ENCODE measurements around the gene FILIP1L. TPM values are rescaled to one million over a fixed set of nuclear protein-coding genes. Genes with fewer than 3 reads are reported as not detected.

FILIP1L gene
- polyA plus RNA-seq, 1 donor: 36.3 TPM

DNA sequence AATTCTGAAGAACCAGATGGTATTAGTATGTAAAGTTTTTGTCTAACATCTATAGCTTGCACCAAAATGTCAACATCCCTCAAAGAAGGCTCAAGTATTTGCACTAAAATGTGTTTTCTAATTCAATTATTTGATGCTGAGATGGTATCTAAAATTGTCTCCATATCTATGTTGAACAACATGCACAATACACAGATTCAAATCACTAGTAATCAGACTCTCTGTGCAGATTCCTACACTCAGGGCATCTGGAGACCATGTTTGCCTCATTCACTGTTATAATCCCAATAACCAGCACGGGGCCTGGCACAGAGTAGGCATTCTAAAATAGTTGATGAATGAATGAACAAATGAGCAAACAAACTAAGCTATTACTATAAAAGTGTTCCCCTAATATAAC is 2.6 kb downstream of the FILIP1L start:
- Histone ChIP-seq H3K27me3 (ENCODE audit: control insufficient read depth, insufficient read depth, low read length) (no peaks in the 10 kb centered on the region), H3K4me1 (ENCODE audit: control insufficient read depth, insufficient read depth, low read length) (peaks cover 11% of the 10 kb centered on the region), H3K36me3 (ENCODE audit: control insufficient read depth, insufficient read depth, low read length) (no peaks in the 10 kb centered on the region), H3K27ac (ENCODE audit: low read length) (no peak overlapping the region), H3K9me3 (ENCODE audit: control insufficient read depth, low read depth, low read length) (peaks cover 2% of the 10 kb centered on the region), H3K4me3 (ENCODE audit: low read length) (no peak overlapping the region)
- DNase-seq: no peak
- no CpG with 5 or more reads among the region's 1 CpG for WGBS (ENCODE audit: insufficient coverage, low lambda C conversion rate)

DNA sequence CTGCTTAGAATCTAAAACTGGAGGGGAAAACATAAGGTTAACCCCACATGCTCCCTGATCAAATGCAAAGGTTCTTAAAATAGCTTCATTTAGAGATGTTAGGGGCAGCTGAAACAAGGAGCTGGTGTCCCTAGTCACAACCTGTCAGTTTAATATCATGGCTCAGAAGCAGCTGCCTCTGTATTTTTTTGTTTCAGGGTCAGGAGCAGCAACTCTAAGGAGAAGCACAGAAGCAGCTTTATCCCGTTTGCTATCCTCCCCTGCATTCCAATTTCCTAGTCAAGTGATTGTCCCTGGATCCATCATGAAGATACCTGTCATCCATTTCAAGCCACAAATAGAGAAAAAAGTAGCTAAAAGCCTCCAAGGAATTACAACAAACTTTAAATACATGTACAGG is 4.1 kb downstream of the FILIP1L start:
- no peak for DNase-seq
- no peak overlapping the region for H3K4me3 ChIP-seq (ENCODE audit: low read length)
- H3K27me3 ChIP-seq (ENCODE audit: control insufficient read depth, insufficient read depth, low read length): no peaks in the 10 kb centered on the region
- whole genome bisulfite sequencing (ENCODE audit: insufficient coverage, low lambda C conversion rate): no CpG with 5 or more reads among the region's 1 CpG
- H3K27ac ChIP-seq (ENCODE audit: low read length): no peak overlapping the region
- H3K9me3 ChIP-seq (ENCODE audit: control insufficient read depth, low read depth, low read length): no peaks in the 10 kb centered on the region
- H3K4me1 ChIP-seq (ENCODE audit: control insufficient read depth, insufficient read depth, low read length): peaks cover 25% of the 10 kb centered on the region
- no peaks in the 10 kb centered on the region for H3K36me3 ChIP-seq (ENCODE audit: control insufficient read depth, insufficient read depth, low read length)

DNA sequence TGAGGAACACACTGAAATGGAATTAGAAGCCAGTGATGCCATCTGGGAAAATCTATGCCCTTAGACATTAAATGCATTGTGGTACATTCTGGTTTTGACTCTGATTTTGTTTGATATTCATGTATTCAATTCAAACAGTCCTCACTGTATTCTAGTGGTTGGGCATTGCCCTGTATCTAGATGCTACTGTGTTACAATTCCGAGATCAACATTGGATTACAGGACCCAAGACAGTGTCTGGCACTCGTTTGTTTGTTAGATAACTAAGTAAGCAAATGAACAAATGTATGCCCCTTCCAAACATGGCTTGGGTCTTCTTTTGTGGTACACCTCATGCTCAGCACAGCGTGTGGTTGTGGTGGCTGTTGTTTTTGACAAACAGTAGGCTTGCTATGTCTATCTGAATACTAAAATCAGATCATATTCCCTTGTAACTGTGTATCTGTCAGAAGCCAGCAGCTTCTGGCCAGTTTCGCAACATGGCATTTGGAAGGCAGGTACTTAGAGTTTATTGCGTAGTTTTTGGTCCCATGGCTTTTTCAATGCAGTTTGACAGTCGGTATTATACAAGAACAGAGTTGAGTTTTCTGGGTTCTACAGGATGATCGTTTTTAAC is 5.7 kb downstream of the FILIP1L start:
- 100% methylated on average over 1 of the region's 7 CpGs for WGBS (ENCODE audit: insufficient coverage, low lambda C conversion rate)
- H3K36me3 ChIP-seq (ENCODE audit: control insufficient read depth, insufficient read depth, low read length): no peaks in the 10 kb centered on the region
- no peaks in the 10 kb centered on the region for H3K27me3 ChIP-seq (ENCODE audit: control insufficient read depth, insufficient read depth, low read length)
- peaks cover 36% of the 10 kb centered on the region for H3K4me1 ChIP-seq (ENCODE audit: control insufficient read depth, insufficient read depth, low read length)
- no peak for DNase-seq
- no peak overlapping the region for H3K27ac ChIP-seq (ENCODE audit: low read length)
- H3K9me3 ChIP-seq (ENCODE audit: control insufficient read depth, low read depth, low read length): no peaks in the 10 kb centered on the region
- no peak overlapping the region for H3K4me3 ChIP-seq (ENCODE audit: low read length)

DNA sequence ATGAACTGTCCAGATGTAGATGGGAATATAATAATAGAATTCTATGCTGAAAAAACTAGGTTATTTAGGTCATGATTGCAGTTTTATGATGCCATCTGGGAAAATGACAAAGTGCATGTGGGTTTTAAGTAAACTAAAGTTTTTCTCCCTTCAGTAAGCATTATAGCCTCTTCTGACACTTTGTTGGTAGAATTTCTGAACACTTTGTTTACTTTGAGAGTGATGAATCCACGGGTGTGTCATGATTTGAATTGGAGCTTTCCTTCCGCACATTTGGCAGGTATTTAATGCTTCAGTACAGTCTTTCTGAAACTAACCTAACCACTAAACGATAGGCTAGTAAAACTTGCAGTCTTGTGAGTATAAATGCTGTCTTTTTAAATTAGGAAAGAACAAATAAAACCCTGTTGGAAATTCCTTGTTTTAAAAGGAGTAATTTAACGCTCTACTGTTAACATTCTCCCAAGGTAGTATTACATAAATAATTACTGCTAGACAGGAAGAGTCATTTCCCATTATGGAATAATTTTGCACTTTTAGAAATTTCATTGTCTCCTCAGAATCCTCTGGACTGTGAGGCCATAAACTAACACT is 7.0 kb downstream of the FILIP1L start:
- peaks cover 36% of the 10 kb centered on the region for H3K4me1 ChIP-seq (ENCODE audit: control insufficient read depth, insufficient read depth, low read length)
- H3K9me3 ChIP-seq (ENCODE audit: control insufficient read depth, low read depth, low read length): no peaks in the 10 kb centered on the region
- no peak overlapping the region for H3K4me3 ChIP-seq (ENCODE audit: low read length)
- H3K36me3 ChIP-seq (ENCODE audit: control insufficient read depth, insufficient read depth, low read length): no peaks in the 10 kb centered on the region
- no peak overlapping the region for H3K27ac ChIP-seq (ENCODE audit: low read length)
- H3K27me3 ChIP-seq (ENCODE audit: control insufficient read depth, insufficient read depth, low read length): no peaks in the 10 kb centered on the region
- no peak for DNase-seq
- no CpG with 5 or more reads among the region's 4 CpGs for WGBS (ENCODE audit: insufficient coverage, low lambda C conversion rate)

DNA sequence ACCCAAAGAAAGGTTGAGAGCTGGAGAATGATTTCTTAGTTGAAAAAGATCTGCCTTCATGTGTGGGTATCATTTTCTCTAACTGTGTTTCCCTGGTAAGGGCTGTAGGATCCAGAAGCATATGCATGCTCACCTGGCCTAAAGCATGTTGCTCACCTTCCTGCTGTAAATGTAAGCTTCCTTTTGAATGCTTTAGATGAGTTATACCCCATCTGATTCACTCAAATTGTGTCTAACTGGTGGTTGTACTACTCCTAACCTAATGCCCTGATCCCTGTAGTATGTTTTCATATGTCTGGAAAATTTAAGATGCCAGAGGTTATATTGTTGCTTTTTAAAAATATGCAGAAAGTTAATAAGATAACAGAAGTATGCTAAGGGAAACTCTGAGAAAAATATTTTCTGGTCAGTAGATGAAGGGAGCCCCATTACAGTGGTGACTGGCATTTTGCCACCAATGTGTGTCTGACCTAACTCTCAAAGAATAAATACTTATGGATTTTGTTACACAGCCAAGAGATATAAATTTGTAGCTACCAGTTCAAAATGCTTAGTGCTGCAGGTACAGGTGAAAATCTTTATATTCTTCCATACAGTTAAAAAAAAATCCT is 7.7 kb downstream of the FILIP1L start:
- no peak for DNase-seq
- no peak overlapping the region for H3K4me3 ChIP-seq (ENCODE audit: low read length)
- no peaks in the 10 kb centered on the region for H3K36me3 ChIP-seq (ENCODE audit: control insufficient read depth, insufficient read depth, low read length)
- no peaks in the 10 kb centered on the region for H3K9me3 ChIP-seq (ENCODE audit: control insufficient read depth, low read depth, low read length)
- H3K4me1 ChIP-seq (ENCODE audit: control insufficient read depth, insufficient read depth, low read length): peaks cover 36% of the 10 kb centered on the region
- no peak overlapping the region for H3K27ac ChIP-seq (ENCODE audit: low read length)
- H3K27me3 ChIP-seq (ENCODE audit: control insufficient read depth, insufficient read depth, low read length): no peaks in the 10 kb centered on the region

DNA sequence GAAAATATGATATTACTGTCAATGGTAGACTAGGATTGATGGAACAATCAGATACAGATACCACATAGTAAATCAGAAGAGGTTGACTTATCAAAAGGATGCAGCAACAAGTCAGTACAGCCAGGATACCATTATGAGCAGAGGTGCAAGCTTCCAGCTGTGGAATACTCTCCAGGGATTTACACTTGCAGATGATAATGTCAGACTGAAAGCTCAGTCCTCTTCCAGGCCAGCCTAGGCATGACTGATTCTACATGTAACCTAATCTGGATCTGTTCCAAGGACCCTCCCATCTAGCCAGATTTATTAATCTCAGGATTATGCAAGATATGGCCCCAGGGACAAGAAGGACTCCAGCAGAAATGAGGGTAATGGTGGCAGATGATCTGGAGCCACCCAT is 8.2 kb downstream of the FILIP1L start:
- DNase-seq: no peak
- H3K27me3 ChIP-seq (ENCODE audit: control insufficient read depth, insufficient read depth, low read length): no peaks in the 10 kb centered on the region
- peaks cover 36% of the 10 kb centered on the region for H3K4me1 ChIP-seq (ENCODE audit: control insufficient read depth, insufficient read depth, low read length)
- no peaks in the 10 kb centered on the region for H3K36me3 ChIP-seq (ENCODE audit: control insufficient read depth, insufficient read depth, low read length)
- no peaks in the 10 kb centered on the region for H3K9me3 ChIP-seq (ENCODE audit: control insufficient read depth, low read depth, low read length)
- no peak overlapping the region for H3K27ac ChIP-seq (ENCODE audit: low read length)
- H3K4me3 ChIP-seq (ENCODE audit: low read length): no peak overlapping the region

DNA sequence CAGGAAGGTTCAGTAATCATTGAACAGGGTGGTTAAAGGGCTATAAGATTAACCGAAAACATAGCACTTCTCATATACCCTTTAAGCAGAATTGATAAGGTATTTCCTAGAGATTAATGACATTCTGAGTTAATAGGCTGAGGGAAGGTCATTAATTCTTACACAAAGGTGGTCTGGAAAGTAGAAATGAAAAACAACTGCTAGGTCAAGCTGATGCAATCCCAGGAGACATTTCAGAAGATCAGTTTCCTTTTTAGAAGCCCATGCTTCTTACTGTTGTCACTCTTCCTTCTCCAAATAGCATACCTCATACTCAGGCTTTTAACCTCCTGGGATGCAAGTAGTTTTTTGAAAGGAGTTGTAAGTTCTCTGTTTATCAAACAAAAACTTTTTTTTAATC is 8.8 kb downstream of the FILIP1L start:
- Histone ChIP-seq H3K27ac (ENCODE audit: low read length) (peak overlapping the region; percentile 35), H3K27me3 (ENCODE audit: control insufficient read depth, insufficient read depth, low read length) (no peaks in the 10 kb centered on the region), H3K36me3 (ENCODE audit: control insufficient read depth, insufficient read depth, low read length) (no peaks in the 10 kb centered on the region), H3K4me1 (ENCODE audit: control insufficient read depth, insufficient read depth, low read length) (peaks cover 36% of the 10 kb centered on the region), H3K4me3 (ENCODE audit: low read length) (no peak overlapping the region), H3K9me3 (ENCODE audit: control insufficient read depth, low read depth, low read length) (no peaks in the 10 kb centered on the region)
- DNase-seq: no peak
- WGBS (ENCODE audit: insufficient coverage, low lambda C conversion rate): no CpG with 5 or more reads among the region's 1 CpG

DNA sequence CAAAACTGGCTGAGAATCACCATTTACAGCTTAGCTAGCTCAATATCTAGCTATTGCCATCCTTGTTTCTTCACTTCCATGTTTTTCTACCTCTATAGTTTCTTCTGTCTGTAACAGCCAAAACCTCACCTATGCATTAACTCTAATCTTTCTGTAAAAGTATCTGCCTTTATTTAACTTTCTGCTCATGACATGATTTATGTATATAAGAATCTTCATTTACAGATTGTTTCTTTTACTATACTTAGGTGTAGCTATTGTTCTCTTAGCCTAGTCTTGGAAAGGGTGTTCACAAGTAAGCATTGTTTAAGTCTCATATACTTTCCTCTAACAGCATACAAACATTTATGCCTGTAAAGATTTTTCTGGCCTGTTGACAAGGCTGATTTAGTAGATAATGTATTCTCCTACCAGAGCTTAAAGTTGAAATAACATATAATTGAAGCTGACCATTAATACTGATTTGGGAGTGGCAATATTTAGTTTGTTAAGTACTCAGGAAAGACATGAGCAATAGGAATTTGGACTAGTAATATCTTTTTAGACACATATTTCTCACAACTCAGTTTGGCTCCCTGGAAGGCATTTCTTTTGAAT is 9.4 kb downstream of the FILIP1L start:
- H3K4me1 ChIP-seq (ENCODE audit: control insufficient read depth, insufficient read depth, low read length): peaks cover 36% of the 10 kb centered on the region
- peak overlapping the region; percentile 35 for H3K27ac ChIP-seq (ENCODE audit: low read length)
- no peaks in the 10 kb centered on the region for H3K36me3 ChIP-seq (ENCODE audit: control insufficient read depth, insufficient read depth, low read length)
- DNase-seq: no peak
- no peaks in the 10 kb centered on the region for H3K27me3 ChIP-seq (ENCODE audit: control insufficient read depth, insufficient read depth, low read length)
- no peaks in the 10 kb centered on the region for H3K9me3 ChIP-seq (ENCODE audit: control insufficient read depth, low read depth, low read length)
- no peak overlapping the region for H3K4me3 ChIP-seq (ENCODE audit: low read length)

DNA sequence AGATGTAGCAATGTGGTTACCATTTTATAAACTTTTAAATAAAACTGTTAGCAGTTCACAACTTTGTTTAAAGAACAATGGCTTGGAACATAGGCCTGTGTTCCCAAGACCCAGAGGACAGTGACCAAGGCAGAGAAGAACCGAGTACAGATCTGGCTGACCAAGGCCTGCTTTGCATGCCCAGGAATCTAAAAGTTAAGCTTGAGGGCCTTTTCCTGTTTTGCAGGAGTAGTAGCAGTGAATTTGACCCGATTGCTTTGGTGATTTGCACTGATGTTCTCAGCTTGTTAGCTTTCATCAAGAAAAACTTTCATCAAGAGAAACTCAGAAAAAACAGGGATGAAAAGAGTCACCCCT is 9.9 kb downstream of the FILIP1L start:
- DNase-seq: no peak
- WGBS (ENCODE audit: insufficient coverage, low lambda C conversion rate): no CpG with 5 or more reads among the region's 2 CpGs
- peaks cover 36% of the 10 kb centered on the region for H3K4me1 ChIP-seq (ENCODE audit: control insufficient read depth, insufficient read depth, low read length)
- H3K36me3 ChIP-seq (ENCODE audit: control insufficient read depth, insufficient read depth, low read length): no peaks in the 10 kb centered on the region
- peak overlapping the region; percentile 35 for H3K27ac ChIP-seq (ENCODE audit: low read length)
- no peak overlapping the region for H3K4me3 ChIP-seq (ENCODE audit: low read length)
- no peaks in the 10 kb centered on the region for H3K9me3 ChIP-seq (ENCODE audit: control insufficient read depth, low read depth, low read length)
- H3K27me3 ChIP-seq (ENCODE audit: control insufficient read depth, insufficient read depth, low read length): no peaks in the 10 kb centered on the region

DNA sequence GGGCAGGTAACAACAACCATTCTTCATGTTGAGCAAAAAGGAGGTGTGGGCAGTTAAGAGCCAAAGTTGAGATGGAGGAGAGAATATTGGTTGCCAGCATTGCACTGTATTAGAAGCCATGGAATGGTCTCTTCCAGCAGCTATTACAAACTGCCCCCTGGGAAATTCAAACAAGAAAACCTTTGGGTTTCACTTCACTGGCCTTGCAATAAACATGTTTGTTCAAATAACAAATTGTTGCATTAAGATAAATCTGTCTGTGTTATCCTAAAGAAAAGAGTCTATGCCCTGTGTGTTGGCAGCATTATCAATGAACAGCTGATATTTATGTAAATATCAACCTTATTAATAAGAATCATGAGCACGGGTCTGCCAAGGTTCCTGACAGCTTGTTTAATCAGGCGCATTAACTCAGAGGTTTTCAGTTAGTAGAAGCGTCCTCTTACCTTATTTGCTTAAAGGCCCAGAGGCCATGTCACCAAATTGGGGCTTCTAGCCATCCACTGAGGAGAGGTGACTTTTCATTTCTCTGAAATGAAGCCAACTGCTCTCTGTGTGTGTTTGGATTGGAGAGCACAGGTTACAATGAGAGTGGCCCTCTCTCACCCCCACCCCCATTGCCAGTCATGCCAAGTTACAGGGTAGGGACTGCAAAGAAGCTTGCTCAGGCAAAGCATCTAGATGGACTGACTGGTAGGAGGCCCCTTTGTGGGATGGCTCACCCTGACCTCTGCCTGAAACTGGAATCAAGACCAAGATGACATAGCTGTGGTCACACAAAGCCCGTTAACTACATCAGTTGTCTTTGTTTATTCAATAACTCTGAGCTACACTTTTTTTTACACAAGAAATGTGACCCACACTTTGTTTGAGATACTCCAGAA is 10.5 kb downstream of the FILIP1L start:
- H3K27me3 ChIP-seq (ENCODE audit: control insufficient read depth, insufficient read depth, low read length): no peaks in the 10 kb centered on the region
- H3K4me1 ChIP-seq (ENCODE audit: control insufficient read depth, insufficient read depth, low read length): peaks cover 41% of the 10 kb centered on the region
- DNase-seq: no peak
- H3K4me3 ChIP-seq (ENCODE audit: low read length): no peak overlapping the region
- H3K27ac ChIP-seq (ENCODE audit: low read length): no peak overlapping the region
- H3K36me3 ChIP-seq (ENCODE audit: control insufficient read depth, insufficient read depth, low read length): no peaks in the 10 kb centered on the region
- no peaks in the 10 kb centered on the region for H3K9me3 ChIP-seq (ENCODE audit: control insufficient read depth, low read depth, low read length)
- WGBS (ENCODE audit: insufficient coverage, low lambda C conversion rate): no CpG with 5 or more reads among the region's 4 CpGs

Data from large intestine (tissue), 3 donors.